SK-N-SH (cell line): ENCODE measurements around the gene COLEC12.

Source experiments
- CHD2 ChIP-seq: fragments of 150-350 bp; IDR thresholded peaks from 2 replicates; pipeline ENCODE4 v1.6.1; 2018; ENCODE audit warnings: low read length; ENCODE audit not compliant: partially characterized antibody
- CTCF ChIP-seq: fragments of 200-600 bp; sonication (generic); IDR thresholded peaks from 2 replicates; pipeline ENCODE4 v1.6.1; 2017; ENCODE audit warnings: antibody characterized with exemption, mild to moderate bottlenecking, moderate library complexity
- EP300 ChIP-seq, 2 experiments: IDR thresholded peaks; 2 replicates each; pipeline versions ENCODE4 v1.4.0 to v1.6.1; 2012; ENCODE audit warnings: borderline replicate concordance in 1 of 2, low read depth in 1 of 2, low read length in 1 of 2
- NRF1 ChIP-seq: IDR thresholded peaks from 2 replicates; pipeline ENCODE4 v1.6.1; 2012; ENCODE audit warnings: low read depth, mild to moderate bottlenecking, low read length
- RXRA ChIP-seq: IDR thresholded peaks from 2 replicates; pipeline ENCODE4 v1.4.0; 2012; ENCODE audit warnings: low read depth, mild to moderate bottlenecking, borderline replicate concordance

GRCh38 chr18:515156-515815 lies 14.8 kb upstream of the COLEC12 start:
- TF ChIP-seq EP300 (IDR thresholded peaks at IDR 0.05; ENCODE audit: borderline replicate concordance in 1 of 2, low read depth in 1 of 2, low read length in 1 of 2) (no peak), CTCF (no peak), NRF1 (no peak), CHD2 (no peak), RXRA (no peak)
